GOT3 (cell line): ENCODE measurements around the gene RPGRIP1.
A peak's percentile ranks its signal among the peaks of the same experiment; 100 is the strongest.
"Not testable (repeated sequence)": the region's sequence is repeated elsewhere in the genome, so short reads cannot be mapped to it uniquely, and the experiment has no call there.

Experiments
- DNase-seq: peaks from one replicate; lab custom pipeline; 2025; ENCODE audit warnings: mixed read lengths; lab: John Stamatoyannopoulos, UW

Gene RPGRIP1

DNA sequence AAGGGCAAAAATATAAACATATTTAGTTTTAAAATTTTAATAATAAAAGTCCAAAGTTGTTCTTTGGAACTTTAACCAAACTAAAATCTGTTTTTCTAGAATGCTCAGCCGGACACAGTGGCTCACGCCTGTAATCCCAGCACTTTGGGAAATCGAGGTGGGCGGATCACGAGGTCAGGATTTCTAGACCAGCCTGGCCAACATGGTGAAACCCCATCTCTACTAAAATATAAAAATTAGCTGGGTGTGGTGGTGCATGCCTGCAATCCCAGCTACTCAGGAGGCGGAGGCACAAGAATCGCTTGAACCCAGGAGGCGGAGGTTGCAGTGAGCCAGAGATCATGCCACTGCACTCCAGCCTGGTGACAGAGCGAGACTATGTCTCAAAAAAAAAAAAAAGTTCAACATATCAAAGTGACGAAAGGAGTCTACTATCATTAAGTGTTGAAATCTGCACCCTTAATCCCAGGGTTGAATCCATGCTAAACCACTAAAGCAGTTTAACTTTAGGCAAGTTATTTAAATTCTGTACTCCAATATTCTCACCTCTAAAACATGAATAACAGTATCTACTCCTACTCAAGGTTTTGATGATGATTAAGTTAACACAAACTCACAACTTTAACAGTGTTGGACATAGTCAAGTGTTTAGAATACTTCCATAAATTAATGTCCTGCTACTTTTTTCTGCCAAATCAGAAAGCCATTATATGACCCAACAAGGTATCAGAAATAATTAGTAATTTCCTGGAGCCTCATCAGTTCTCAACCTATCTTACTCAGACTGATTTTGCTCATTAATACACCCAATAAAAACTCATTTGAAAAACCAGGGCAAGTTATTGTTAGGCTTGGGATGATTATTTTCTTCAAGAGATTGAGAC is 21.6 kb upstream of the RPGRIP1 start:
- no peak for DNase-seq

DNA sequence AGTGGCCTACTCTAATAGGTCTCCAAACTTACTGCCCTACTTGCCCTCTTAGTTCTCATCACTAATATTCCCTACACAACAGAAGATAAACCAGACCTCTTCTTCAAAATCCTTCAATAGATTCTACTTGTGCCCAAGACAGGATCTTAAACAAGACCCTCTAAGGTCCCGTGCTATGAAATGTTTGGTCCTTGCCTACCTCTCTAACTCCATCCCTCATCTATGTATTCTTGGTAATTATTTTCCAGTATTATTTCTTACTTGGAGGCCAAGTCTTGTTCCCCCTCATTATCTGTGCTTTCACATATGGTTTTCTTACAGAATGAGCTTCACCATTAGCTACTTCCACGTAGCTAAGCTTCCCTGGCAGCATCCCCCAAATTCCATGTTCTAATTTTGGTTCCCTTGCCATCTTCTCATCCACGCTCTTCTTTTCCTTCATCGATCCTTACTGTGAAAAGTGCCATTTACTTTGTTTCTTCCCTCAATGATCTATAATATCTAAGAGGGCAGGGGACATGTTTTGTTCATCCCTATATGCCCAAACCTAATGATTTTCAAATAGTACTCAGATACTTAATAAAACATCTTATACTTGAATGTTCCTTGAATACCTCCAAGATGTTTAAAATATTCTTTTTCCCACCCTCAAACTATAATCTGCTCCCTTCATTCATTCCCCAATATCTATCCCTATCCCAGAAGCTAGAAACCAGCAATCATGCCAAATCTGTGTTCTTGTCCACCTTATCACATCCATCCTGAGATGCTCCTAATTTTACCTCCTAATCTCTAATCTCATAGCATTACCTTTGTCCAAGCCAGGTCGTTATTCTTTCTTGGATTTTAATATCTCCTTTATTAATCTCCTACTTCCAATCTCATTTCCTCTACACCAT is 20.7 kb upstream of the RPGRIP1 start:
- no peak for DNase-seq

DNA sequence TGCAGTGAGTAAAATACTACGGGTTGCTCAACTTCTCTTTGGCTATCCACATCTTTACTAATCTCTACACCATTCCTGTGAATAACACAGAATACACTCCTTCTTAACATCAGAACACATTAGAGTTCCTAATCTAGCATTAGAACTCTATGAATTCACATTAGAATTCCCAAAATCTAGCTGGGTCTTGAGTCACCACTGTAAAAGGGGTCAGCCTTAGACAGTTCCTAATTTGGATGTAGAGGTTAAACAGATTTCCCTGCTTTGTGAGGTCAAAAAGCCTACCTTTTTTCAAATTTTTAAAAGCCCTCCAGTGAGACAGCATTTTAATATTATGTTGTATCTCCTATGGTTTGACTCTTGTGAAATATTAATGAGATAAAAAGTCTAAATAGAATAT is 18.1 kb upstream of the RPGRIP1 start:
- no peak for DNase-seq

DNA sequence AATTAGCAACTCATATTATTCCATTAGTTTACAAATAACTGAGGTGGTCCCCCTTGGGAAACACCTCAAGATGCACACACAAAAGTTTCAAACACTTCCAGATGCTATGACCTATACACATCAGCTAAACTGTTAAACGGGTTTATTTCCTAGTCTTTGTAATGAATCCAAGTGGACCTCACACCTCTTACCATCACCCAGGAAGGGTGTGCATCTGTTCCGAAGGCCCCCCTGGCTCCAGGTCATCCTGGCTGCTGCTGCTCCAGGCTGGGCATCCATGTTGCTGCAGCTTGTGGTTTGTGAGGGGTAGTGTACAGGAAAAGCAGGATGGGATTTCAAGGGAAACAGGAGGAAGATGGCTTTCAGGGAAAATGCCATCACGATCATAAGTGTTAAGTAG is 17.5 kb upstream of the RPGRIP1 start:
- no peak for DNase-seq

DNA sequence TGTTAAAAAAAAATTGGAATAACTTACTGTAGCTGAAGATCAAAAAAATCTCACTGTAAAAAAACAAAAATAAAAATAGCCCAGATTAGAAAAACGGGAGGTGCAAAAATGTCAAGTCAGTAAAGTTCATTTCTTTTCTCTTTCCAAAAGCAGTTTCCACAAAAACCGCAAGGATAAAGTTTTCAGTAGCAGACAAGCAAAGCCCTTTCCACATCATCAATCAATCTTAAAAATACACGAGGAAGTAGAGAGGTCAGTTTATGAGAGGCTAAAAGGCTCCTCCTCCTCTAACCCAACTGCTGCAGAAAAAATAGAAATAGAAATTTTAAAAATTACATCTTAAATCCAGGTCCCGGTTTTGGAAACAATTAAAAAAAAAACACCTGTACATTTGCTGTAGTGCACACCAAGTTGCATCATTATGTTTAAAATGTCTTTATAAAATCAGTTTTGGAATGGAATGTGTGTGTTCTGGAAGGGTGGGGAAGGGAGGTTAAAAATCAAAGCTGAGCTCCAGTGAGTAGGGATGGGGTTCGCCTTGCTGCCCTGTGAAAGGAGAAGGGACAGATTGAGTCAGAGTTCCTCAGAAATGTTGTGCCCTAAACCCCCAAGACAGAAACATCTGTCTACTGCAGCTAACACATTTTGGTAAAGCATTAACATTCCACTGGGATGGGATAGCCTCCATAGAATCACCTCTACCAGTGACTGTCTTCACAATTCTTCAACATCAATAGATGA is 16.4 kb upstream of the RPGRIP1 start:
- DNase-seq = no peak

DNA sequence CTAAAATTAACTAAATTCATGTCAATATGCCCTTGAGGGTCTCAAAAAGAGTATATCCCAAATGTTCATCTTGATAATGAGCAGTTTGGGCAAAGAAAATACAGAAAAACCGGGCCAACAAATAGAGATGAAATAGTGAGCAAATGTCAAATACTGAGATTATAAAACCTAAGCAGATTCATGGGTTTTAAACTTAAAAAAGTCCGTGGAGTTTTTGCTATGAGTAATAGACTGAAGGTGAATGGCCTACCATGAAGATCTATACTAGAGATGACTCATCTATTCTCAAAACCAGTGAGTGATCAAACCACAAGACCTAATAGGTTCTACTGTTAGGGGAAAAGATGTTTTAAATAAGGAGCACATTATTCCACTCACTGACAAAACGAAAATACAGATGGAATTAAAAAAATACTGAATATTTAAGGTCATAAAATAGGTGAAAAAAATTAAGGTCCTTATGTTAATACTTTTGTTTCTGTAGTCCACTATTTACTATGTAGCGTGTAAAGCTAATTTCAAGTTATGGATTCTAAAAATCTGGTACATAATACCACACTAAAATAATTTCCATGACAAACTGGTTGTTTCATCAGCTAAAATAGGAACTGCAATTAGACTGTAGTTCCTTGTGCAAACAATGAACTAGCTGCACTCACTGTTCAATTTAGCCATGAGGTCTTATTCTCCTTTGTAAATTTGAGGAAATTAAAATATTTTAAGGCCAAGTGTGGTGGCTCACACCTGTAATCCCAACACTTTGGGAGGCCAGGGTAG is 15.7 kb upstream of the RPGRIP1 start:
- DNase-seq = no peak

DNA sequence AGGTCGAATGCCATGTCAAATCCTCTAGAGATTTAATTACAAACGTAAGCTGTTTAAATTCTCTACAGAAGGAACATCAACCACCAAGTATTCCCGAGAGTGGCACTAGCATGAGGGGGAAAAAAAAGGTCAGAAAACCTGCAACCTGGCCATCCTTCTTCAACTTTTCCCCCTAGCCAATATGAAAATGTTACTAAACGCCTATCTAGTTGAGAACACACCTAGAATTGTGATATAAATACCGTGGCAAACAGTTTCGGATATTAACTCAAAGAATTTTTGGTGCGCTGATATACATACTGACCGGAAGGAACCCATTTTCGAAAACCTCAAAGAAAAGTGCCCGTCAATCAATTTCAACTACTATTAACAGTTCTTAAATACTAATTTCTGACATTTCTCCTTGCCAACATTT is 12.4 kb upstream of the RPGRIP1 start:
- no peak for DNase-seq

DNA sequence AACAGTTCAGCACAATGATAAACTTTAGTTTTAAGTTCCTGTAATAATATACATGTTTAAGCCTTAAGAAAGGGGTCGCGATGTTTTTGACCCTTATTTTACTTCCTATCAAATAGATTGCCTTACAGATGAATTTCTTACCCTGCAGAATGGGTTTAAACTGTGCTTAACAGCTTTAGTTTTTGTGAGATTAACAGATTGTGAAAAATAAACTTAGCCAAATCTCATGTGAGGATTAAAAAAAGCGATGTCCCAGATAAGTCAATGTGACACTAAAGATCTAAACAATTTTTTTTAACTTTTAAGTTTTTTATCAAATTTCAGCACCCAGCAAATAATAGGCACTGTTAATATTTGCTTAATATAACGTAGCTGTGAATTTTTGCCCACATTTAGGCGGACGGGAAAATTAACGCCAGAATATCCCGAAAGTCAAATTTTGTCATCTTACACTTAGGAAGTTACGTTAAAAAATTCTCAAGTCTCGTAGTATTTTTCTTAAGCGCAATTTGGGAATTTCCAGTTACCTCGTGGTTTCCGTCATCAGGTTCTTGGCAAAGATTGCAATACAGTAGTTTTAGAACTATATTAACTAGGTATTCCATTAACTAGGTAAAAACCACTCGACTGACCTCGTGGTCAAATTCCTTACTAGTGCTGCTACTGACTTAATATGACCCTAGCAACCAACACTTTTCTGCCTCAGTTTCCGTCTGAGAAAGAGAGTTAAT is 11.8 kb upstream of the RPGRIP1 start:
- DNase-seq = no peak

DNA sequence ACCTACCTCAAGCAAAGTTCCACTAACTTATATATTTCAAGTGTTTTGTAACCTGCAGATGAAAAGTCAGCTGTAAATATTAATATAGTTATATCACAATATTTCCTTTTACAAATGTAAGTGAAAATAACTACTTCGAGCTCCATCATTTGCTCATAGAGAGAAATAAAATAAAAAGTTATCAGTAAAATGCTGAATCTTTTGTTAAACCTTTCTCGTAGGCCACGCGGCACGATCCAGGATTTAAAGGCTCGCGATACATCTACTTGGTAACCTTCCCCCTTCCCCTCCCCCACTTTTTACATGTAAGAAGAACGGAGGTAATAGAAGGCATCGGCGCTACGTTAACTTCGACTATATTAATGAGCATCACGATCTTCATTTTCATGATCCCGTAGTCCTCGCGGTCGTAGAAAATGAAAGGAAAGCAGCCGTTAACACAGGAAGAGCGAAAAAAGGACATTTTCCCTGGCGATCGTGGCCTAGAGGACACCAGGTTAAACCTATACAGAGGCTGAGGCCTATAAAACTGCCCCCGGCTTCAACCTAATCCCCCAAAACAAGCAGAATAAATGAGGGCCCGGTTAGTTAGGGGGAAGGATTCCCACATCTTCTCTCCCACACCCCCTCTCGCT is 11.1 kb upstream of the RPGRIP1 start:
- no peak for DNase-seq

DNA sequence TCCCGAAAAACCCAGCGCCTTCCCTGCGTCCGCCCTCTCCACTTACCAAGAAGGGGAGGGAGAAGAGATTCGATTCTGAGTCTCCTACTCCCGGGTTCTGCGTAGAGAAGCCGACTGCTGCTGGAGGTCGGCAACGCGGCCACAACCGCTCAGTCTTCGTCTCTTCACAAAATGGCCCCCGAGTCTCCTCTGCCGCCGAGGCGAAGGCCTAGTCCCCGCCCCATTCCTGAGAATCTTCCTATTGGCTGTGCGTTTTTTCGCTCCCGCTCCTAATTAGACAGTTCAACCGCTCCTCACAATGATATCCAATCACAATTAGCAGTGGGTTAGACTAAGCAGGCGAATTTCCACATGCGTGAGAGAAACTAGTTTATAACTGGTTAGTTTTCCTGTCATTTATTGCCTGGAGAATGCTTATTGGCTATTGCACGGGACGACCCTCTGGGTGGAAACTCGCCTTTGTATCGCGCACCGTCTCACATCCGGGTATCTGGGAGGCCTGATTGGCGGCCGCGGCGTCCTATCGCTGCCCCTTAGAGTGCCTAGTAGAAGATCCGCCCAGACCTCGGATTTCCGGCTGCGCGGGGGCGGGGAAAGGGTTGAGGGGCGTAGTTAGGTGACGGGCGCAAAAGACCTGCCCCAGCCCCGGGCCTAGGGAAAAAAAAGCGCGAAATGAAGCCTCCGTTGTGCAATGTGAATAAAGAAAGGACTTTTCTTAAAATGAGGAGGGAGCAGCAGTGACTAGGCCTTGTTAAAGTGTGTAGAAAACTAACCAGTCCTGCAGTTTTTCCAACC is 10.4 kb upstream of the RPGRIP1 start, which contains the start of gene HNRNPC:
TSS of gene HNRNPC (minus strand) at position 191 of the 795 bp plus-strand sequence. CDS start 35,249 bp downstream, outside the sequence.
- peak; percentile 96 for DNase-seq

DNA sequence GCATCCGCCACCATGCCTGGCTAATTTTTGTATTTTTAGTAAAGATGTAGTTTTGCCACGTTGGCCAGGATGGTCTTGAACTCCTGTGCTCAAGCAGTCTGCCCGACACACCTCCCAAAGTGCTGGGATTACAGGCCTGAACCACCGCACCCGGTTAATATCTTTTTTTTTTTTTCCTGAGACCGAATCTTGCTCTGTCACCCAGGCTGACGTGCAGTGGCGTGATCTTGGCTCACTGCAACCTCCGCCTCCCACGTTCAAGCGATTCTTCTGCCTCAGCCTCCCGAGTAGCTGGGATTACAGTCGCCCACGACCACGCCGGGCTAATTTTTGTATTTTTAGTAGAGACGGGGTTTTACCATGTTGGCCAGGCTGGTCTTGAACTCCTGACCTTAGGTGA is 7.2 kb upstream of the RPGRIP1 start:
- not testable (repeated sequence) for DNase-seq

DNA sequence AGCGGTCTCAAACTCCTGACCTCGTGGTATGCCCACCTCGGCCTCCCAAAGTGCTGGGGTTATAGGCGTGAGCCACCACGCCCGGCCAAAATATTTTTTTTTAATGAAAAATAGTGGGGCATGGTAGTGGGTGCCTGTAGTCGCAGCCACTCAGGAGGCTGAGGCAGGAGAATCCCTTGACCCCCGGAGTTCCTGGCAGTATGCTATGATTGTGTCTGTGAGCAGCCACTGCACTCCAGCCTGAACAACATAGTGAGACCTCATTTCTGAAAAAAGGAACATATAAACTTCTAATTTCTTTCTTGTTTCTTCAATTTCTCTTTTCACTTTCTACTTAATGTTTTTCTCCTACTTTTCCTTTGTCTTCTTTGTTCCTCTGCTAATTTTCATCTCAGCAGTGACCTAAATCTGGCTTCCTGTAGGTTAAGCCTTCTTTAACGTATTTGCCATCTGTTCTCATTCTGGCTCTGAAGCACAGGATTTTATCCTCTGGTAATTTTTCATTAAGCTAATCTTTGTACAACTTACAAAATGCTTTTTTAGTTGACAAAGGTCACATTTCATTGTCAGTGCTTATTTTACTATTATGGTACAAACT is 4.5 kb upstream of the RPGRIP1 start:
- DNase-seq = no peak

DNA sequence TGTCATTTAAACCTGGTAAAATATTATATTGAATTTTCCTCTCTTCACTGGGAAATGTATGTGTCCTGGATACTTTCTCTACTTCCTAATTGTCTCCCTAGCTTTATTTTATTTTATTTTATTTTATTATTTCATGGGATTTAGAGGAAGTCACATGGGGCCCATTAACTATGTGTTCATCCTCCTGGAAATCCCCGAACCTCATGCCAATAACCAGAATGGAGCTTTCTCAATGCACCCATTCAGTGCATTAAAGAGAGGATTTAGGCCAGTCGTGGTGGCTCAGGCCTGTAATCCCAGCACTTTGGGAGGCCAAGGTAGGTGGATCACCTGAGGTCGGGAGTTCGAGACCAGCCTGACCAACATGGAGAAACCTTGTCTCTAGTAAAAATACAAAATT is 1.3 kb upstream of the RPGRIP1 start:
- no peak for DNase-seq

DNA sequence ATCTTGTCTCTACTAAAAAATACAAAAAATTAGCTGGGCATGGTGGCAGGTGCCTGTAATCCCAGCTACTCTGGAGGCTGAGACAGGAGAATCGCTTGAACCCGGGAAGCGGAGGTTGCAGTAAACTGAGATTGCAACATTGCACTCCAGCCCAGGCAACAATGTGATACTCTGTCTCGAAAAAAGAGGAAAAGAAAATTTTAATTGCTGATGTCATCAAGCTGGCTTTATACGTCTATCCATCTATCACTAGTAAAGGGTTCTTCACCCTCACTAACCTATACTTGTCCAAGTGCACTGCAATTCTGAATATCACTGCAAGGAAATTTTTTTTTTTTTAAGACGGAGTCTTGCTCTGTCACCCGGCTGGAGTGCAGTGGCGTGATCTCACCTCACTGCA is 2.0 kb downstream of the RPGRIP1 start:
- DNase-seq = not testable (repeated sequence)

DNA sequence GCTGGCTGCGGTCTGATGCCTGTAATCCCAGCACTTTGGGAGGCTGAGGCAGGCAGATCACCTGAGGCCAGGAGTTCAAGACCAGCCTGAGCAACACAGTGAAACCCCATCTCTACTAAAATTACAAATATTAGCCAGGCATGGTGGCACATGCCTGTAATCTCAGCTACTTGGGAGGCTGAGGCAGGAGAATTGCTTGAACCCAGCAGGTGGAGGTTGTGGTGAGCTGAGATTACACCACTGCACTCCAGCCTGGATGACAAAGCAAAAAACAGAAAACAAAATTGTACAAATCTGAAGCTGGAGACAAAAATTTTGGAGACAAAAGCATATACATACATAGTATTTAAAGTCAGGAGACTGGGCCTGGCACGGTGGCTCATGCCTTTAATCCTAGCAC is 6.6 kb downstream of the RPGRIP1 start:
- not testable (repeated sequence) for DNase-seq

DNA sequence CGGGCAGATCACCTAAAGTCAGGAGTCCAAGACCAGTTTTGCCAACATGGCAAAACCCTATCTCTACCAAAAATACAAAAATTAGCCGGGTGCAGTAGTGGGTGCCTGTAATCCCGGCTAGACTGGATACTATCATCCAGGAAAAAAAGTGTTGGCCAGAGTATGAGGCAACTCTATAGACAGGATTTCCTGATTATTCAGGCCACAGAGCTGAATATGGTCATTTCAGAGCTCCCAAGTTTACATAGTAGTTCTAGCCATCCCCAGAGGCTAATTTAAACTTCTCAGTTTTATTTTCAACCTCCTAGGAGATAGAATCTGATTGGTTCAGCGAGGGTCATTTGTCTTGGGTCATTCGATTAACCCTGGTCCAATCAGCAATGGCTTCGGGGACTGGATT is 7.3 kb downstream of the RPGRIP1 start:
- DNase-seq = no peak

DNA sequence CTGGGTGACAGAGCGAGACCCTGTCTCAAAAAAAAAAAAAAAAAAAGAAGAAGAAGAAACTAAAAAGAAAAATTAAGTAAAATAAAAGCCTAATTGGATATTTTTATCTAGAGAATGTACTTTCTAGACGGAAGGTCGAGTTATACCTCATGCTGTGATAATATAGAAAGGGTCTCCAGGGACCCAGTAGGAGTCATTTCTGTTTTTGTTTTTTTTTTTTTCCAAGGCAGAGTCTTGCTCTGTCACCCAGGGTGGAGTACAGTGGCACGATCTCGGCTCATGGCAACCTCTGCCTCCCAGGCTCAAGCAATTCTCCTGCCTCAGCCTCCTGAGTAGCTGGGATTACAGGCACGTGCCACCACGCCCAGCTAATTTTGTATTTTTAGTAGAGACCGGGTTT is 14.1 kb downstream of the RPGRIP1 start:
- not testable (repeated sequence) for DNase-seq

DNA sequence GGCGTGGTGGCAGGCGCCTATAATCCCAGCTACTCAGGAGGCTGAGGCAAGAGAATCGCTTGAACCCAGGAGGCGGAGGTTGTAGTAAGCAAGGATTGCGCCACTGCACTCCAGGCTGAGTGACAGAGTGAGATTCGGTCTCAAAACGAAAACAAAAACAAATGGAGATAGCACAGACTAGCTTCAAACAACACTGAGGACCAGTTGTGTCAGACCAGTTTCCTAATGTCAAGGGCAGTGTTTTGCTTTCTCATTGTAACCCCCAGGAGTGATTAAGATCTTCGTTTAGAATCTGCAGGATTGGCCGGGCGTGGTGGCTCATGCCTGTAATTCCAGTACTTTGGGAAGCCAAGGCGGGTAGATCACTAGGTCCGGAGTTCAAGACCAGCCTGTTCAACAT is 18.5 kb downstream of the RPGRIP1 start:
- DNase-seq = no peak
